ENCODE results near the gene UBQLN1.
"Not testable (repeated sequence)": the region's sequence is repeated elsewhere in the genome, so short reads cannot be mapped to it uniquely, and the experiment has no call there.

UBQLN1 gene

DNA sequence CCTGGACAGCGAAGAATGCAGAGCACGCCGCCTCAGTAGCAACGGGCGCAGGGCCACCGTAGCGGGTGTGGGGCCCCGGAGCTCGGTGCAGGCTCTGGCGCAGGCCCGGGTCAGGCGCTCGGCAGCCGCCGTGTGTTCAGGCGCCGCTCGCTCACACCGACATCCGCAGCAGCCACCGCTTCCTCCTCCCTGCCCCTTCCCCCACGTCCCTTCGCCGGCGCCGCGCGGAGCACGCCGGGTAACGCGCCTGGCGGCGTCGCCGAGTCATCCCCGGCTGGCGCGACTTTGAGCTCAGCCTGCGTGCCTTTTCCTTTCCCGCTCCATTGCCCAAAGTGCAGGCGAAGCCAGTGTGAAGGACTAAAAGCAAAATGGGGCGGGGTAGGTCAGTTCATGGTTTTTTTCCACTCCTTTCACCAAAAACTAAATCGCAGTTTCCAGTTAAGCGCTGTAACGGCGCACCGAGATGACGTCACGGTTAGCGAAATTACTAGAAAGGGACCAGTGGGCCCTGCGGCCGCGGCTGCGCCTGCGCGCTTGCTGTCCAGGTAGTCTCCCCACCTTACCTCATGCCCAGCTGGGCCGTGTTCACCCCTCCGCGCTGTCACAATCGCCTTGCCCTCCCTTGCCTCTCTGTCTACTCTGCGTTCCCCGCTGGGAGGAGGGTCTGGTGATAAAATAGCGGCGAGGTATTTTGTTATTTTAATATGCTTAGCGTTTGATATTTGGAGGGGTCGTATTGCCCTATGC lies at the start of gene UBQLN1:
TSS of gene UBQLN1 (minus strand) at position 191 of the 747 bp plus-strand sequence. CDS start 279 bp downstream, outside the sequence.
- Histone ChIP-seq H3K27me3 (replicated peaks; ENCODE audit: control insufficient read depth, insufficient read depth, low read length) (no peaks in the 10 kb centered on the region), H3K36me3 (ENCODE audit: control insufficient read depth, insufficient read depth, low read length) (no peaks in the 10 kb centered on the region), H3K4me3 (replicated peaks; ENCODE audit: low read depth, low read length) (peak within 1 kb of the TSS; percentile 95)
- TF ChIP-seq, protein P1, sequence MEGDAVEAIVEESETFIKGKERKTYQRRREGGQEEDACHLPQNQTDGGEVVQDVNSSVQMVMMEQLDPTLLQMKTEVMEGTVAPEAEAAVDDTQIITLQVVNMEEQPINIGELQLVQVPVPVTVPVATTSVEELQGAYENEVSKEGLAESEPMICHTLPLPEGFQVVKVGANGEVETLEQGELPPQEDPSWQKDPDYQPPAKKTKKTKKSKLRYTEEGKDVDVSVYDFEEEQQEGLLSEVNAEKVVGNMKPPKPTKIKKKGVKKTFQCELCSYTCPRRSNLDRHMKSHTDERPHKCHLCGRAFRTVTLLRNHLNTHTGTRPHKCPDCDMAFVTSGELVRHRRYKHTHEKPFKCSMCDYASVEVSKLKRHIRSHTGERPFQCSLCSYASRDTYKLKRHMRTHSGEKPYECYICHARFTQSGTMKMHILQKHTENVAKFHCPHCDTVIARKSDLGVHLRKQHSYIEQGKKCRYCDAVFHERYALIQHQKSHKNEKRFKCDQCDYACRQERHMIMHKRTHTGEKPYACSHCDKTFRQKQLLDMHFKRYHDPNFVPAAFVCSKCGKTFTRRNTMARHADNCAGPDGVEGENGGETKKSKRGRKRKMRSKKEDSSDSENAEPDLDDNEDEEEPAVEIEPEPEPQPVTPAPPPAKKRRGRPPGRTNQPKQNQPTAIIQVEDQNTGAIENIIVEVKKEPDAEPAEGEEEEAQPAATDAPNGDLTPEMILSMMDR (IDR thresholded peaks at IDR 0.05; ENCODE audit: insufficient read depth, low read length, poor library complexity, severe bottlenecking): no peak
- DNase-seq (ENCODE audit: extremely low read depth, insufficient read length): peak; percentile 97

DNA sequence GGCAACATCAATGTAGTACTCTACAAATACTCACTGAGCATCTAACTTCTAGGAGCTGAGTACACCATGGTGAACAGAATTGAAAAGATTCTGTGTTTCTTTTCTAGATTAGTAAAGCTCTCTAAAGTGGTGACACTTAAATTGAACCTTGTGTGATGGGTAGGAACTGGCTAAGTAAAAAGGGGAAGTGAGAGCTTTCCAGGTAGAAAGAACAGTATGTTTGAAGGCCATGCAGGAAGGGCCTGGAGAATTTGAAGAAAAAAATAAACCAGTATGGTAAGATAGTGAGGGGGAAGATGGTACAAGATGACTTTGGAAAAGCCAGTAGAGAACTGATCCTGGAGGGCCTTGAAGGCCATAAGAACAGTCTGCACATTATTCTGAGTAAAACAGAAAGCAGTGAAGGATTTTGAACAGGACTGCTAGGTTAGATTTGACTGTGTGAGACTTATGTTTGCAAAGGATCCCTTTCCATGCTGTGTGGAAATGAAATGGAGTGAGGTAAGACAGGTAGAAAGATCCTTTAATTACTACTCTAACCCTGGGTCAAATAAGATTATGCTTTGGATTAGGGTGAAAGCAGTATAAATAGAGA lies 46.7 kb upstream of the UBQLN1 start:
- DNase-seq (ENCODE audit: extremely low read depth, insufficient read length): no peak
- Histone ChIP-seq H3K36me3 (ENCODE audit: control insufficient read depth, insufficient read depth, low read length) (no peaks in the 10 kb centered on the region), H3K27me3 (replicated peaks; ENCODE audit: control insufficient read depth, insufficient read depth, low read length) (no peaks in the 10 kb centered on the region), H3K4me3 (replicated peaks; ENCODE audit: low read depth, low read length) (no peak overlapping the region)
- TF ChIP-seq, protein P1 (IDR thresholded peaks at IDR 0.05; ENCODE audit: insufficient read depth, low read length, poor library complexity, severe bottlenecking): no peak

DNA sequence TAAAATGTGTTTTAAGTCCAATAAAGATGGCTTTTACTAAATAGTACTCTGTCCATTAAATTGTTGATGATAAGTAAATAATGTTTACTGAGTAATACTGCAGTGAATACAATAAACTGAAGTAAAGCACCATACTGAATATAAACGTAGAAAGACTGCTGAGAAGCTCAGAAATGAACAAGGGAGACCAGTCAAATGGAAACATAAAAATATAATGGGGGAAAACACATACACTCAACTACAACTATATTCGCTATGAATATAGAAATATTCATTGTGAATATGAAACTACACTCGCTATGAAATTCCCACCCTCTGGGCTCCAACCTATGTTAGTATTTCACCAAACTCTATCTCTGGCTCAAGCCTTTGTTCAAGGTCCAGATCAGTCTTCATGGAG lies 41.9 kb upstream of the UBQLN1 start:
- Histone ChIP-seq H3K27me3 (replicated peaks; ENCODE audit: control insufficient read depth, insufficient read depth, low read length) (no peaks in the 10 kb centered on the region), H3K4me3 (replicated peaks; ENCODE audit: low read depth, low read length) (no peak overlapping the region), H3K36me3 (ENCODE audit: control insufficient read depth, insufficient read depth, low read length) (no peaks in the 10 kb centered on the region)
- TF ChIP-seq, protein P1 (IDR thresholded peaks at IDR 0.05; ENCODE audit: insufficient read depth, low read length, poor library complexity, severe bottlenecking): no peak
- no peak for DNase-seq (ENCODE audit: extremely low read depth, insufficient read length)

DNA sequence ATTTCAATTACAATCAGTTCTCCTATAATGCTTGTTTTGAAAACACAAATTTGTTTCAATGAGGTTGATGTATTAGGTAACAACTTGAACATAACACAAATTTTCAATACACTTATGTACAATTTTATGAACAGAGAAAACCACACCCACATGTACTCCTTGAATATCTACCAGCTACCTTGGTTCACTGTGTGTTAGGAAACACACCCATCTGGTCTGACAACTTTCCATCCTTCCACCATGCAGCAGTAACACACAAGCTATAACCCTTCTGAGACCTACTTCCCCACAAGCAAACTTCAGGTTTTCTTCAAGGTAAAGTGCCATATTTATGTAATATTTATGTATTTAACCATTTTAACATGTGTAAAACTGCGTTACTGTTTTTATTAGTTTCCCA lies 36.4 kb upstream of the UBQLN1 start:
- no peaks in the 10 kb centered on the region for H3K27me3 ChIP-seq (replicated peaks; ENCODE audit: control insufficient read depth, insufficient read depth, low read length)
- no peak for DNase-seq (ENCODE audit: extremely low read depth, insufficient read length)
- TF ChIP-seq, protein P1 (IDR thresholded peaks at IDR 0.05; ENCODE audit: insufficient read depth, low read length, poor library complexity, severe bottlenecking): no peak
- H3K4me3 ChIP-seq (replicated peaks; ENCODE audit: low read depth, low read length): no peak overlapping the region
- no peaks in the 10 kb centered on the region for H3K36me3 ChIP-seq (ENCODE audit: control insufficient read depth, insufficient read depth, low read length)

DNA sequence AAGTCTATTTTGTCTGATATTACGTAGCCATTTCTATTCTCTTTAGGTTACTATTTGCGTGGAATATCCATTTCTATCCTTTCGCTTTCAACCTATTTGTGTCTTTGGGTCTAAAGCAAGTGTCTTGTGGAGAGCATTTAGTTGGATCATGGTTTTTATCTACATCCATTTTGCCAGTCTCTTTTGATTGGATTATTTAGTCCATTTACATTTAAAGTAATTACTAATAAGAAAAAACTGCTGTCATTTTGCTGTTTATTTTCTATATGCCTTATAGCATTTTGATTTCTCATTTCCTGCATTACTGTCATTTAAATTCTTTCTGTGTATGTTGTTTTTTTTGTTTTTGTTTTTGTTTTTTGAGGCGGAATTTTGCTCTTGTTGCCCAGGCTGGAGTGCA lies 26.0 kb upstream of the UBQLN1 start:
- no peaks in the 10 kb centered on the region for H3K36me3 ChIP-seq (ENCODE audit: control insufficient read depth, insufficient read depth, low read length)
- TF ChIP-seq, protein P1 (IDR thresholded peaks at IDR 0.05; ENCODE audit: insufficient read depth, low read length, poor library complexity, severe bottlenecking): no peak

DNA sequence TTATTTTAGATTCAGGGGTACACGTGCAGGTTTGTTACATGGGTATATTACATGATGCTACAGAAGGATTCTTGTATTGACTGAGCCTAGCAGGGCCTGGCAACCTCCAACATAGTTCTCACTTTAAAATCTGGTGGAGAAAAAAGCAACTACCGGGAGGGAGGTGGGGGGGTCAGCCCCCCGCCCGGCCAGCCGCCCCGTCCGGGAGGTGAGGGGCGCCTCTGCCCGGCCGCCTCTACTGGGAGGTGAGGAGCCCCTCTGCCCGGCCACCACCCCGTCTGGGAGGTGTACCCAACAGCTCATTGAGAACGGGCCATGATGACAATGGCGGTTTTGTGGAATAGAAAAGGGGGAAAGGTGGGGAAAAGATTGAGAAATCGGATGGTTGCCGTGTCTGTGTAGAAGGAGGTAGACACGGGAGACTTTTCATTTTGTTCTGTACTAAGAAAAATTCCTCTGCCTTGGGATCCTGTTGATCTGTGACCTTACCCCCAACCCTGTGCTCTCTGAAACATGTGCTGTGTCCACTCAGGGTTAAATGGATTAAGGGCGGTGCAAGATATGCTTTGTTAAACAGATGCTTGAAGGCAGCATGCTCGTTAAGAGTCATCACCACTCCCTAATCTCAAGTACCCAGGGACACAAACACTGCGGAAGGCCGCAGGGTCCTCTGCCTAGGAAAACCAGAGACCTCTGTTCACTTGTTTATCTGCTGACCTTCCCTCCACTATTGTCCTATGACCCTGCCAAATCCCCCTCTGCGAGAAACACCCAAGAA lies 21.0 kb upstream of the UBQLN1 start:
- not testable (repeated sequence) for DNase-seq (ENCODE audit: extremely low read depth, insufficient read length); H3K36me3 ChIP-seq (ENCODE audit: control insufficient read depth, insufficient read depth, low read length); H3K4me3 ChIP-seq (replicated peaks; ENCODE audit: low read depth, low read length); H3K27me3 ChIP-seq (replicated peaks; ENCODE audit: control insufficient read depth, insufficient read depth, low read length)

More for the DNA sequence above, 26.0 kb upstream of the UBQLN1 start:
- no peak for DNase-seq (ENCODE audit: extremely low read depth, insufficient read length)
- no peaks in the 10 kb centered on the region for H3K27me3 ChIP-seq (replicated peaks; ENCODE audit: control insufficient read depth, insufficient read depth, low read length)
- no peak overlapping the region for H3K4me3 ChIP-seq (replicated peaks; ENCODE audit: low read depth, low read length)

Data from GM06990 (cell line).